HUES64 (cell line): ENCODE results near the gene PLPPR3.

ENCODE experiments used
- H3K27ac ChIP-seq: 2 replicates; pipeline ENCODE4 v1.7.0; 2013; ENCODE audit warnings: low read depth, low read length, inconsistent platforms
- H3K27me3 ChIP-seq: 2 replicates; pipeline ENCODE4 v1.6.1; 2013; ENCODE audit warnings: mild to moderate bottlenecking, low read length; ENCODE audit not compliant: insufficient read depth
- H3K36me3 ChIP-seq: 2 replicates; pipeline ENCODE4 v1.6.1; 2013; ENCODE audit warnings: mild to moderate bottlenecking, low read length; ENCODE audit not compliant: insufficient read depth
- H3K4me1 ChIP-seq: 2 replicates; pipeline ENCODE4 v1.6.1; 2013; ENCODE audit warnings: mild to moderate bottlenecking, low read length, moderate library complexity; ENCODE audit not compliant: insufficient read depth
- H3K4me3 ChIP-seq: 2 replicates; pipeline ENCODE4 v1.5.1; 2013; ENCODE audit warnings: mild to moderate bottlenecking, low read length, moderate library complexity
- H3K9ac ChIP-seq: 2 replicates; pipeline ENCODE4 v1.6.1; 2013; ENCODE audit warnings: mild to moderate bottlenecking, low read depth, low read length
- H3K9me3 ChIP-seq: 2 replicates; pipeline ENCODE4 v1.6.1; 2013; ENCODE audit warnings: low read depth, low read length; ENCODE audit not compliant: insufficient read depth
- WGBS: fragments of 150-250, 120-280 bp; methylation state at CpG from one replicate; pipeline ENCODE4 v1.1.7; 2013; ENCODE audit warnings: missing lambda C conversion rate; 5-methylcytosine and 5-hydroxymethylcytosine counted together

The PLPPR3 gene

GRCh38 chr19:772730-773436, 48.9 kb downstream of the PLPPR3 start:
- no peak overlapping the region for H3K27ac ChIP-seq
- H3K4me1 ChIP-seq: no peaks in the 10 kb centered on the region
- no peaks in the 10 kb centered on the region for H3K9me3 ChIP-seq
- no peak overlapping the region for H3K9ac ChIP-seq
- H3K27me3 ChIP-seq: no peaks in the 10 kb centered on the region
- 75% methylated on average over 18 of the region's 18 CpGs for WGBS
- no peak overlapping the region for H3K4me3 ChIP-seq
- H3K36me3 ChIP-seq: no peaks in the 10 kb centered on the region

- Histone ChIP-seq H3K4me3 (no peak overlapping the region), H3K4me1 (no peaks in the 10 kb centered on the region), H3K27me3 (no peaks in the 10 kb centered on the region), H3K27ac (no peak overlapping the region), H3K9me3 (no peaks in the 10 kb centered on the region), H3K36me3 (no peaks in the 10 kb centered on the region), H3K9ac (no peak overlapping the region)
- WGBS: 82% methylated on average over 5 of the region's 5 CpGs
Measured at GRCh38 chr19:772063-772462, 49.7 kb downstream of the PLPPR3 start.

- no peaks in the 10 kb centered on the region for H3K4me1 ChIP-seq
- H3K4me3 ChIP-seq: no peak overlapping the region
- no peaks in the 10 kb centered on the region for H3K36me3 ChIP-seq
- WGBS: 65% methylated on average over 5 of the region's 6 CpGs
- H3K27me3 ChIP-seq: no peaks in the 10 kb centered on the region
- H3K27ac ChIP-seq: no peak overlapping the region
- no peaks in the 10 kb centered on the region for H3K9me3 ChIP-seq
- H3K9ac ChIP-seq: no peak overlapping the region
Measured at GRCh38 chr19:771332-771785, 50.4 kb downstream of the PLPPR3 start.

DNA sequence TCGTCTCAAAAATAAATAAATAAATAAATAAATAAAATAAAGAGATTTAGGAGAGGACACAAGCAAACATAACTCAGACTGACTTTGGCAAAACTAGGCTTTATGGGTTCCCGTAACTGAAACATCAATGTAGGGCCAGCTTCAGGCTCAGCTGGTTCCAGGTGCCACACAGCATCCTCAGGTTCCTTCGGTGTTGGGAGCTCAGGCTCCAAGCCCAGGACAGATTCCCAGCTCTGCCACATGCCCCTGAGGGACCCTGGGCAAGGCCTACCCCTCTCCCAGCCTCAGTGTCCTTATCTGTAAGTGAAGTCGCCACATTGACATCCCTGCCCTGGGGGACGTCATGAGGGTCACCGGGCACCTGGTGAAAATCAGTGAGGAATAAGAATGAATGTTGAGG, 52.1 kb downstream of the PLPPR3 start:
- Histone ChIP-seq H3K27me3 (no peaks in the 10 kb centered on the region), H3K4me1 (no peaks in the 10 kb centered on the region), H3K9ac (no peak overlapping the region), H3K9me3 (no peaks in the 10 kb centered on the region), H3K27ac (no peak overlapping the region), H3K36me3 (no peaks in the 10 kb centered on the region), H3K4me3 (no peak overlapping the region)
- WGBS: 89% methylated on average over 5 of the region's 6 CpGs

- 87% methylated on average over 14 of the region's 14 CpGs for WGBS
- Histone ChIP-seq H3K4me3 (no peak overlapping the region), H3K27ac (no peak overlapping the region)
Measured at GRCh38 chr19:768424-768823, 53.3 kb downstream of the PLPPR3 start.

GRCh38 chr19:765179-765738, 56.5 kb downstream of the PLPPR3 start:
- no peaks in the 10 kb centered on the region for H3K36me3 ChIP-seq
- no peak overlapping the region for H3K27ac ChIP-seq
- H3K9ac ChIP-seq: no peak overlapping the region
- no peak overlapping the region for H3K4me3 ChIP-seq
- no peaks in the 10 kb centered on the region for H3K9me3 ChIP-seq
- H3K4me1 ChIP-seq: no peaks in the 10 kb centered on the region
- H3K27me3 ChIP-seq: no peaks in the 10 kb centered on the region
- WGBS: 80% methylated on average over 7 of the region's 7 CpGs

More at GRCh38 chr19:768424-768823, 53.3 kb downstream of the PLPPR3 start:
- Histone ChIP-seq H3K9ac (no peak overlapping the region), H3K36me3 (no peaks in the 10 kb centered on the region), H3K9me3 (no peaks in the 10 kb centered on the region), H3K27me3 (no peaks in the 10 kb centered on the region), H3K4me1 (no peaks in the 10 kb centered on the region)

- H3K27me3 ChIP-seq: no peaks in the 10 kb centered on the region
- no peak overlapping the region for H3K4me3 ChIP-seq
- no peaks in the 10 kb centered on the region for H3K36me3 ChIP-seq
- H3K9ac ChIP-seq: no peak overlapping the region
- 93% methylated on average over 12 of the region's 12 CpGs for WGBS
- H3K4me1 ChIP-seq: no peaks in the 10 kb centered on the region
- no peaks in the 10 kb centered on the region for H3K9me3 ChIP-seq
- no peak overlapping the region for H3K27ac ChIP-seq
Measured at GRCh38 chr19:764301-764700, 57.5 kb downstream of the PLPPR3 start.

DNA sequence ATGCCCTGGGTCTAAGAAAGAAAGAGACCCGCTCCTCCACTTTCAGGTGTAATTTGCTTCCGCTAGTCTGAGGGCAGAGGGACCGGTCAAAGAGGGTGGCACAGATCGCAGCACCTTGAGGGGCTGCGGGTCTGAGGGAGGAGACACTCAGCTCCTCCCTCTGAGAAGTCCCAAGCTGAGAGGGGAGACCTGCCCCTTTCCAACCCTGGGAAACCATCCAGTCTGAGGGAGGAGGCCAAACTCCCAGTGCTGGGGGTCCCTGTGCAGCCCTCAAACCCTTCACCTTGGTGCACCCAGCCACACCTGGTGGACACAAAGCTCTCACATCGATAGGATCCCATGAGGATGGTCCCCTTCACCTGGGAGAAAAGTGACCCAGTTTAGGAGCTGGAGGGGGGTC, 57.9 kb downstream of the PLPPR3 start:
- Histone ChIP-seq H3K27me3 (no peaks in the 10 kb centered on the region), H3K4me1 (no peaks in the 10 kb centered on the region), H3K27ac (no peak overlapping the region), H3K9ac (no peak overlapping the region), H3K4me3 (no peak overlapping the region), H3K9me3 (no peaks in the 10 kb centered on the region), H3K36me3 (no peaks in the 10 kb centered on the region)
- 91% methylated on average over 6 of the region's 6 CpGs for WGBS

GRCh38 chr19:763181-763580, 58.6 kb downstream of the PLPPR3 start:
- Histone ChIP-seq H3K27ac (no peak overlapping the region), H3K27me3 (no peaks in the 10 kb centered on the region)

More at GRCh38 chr19:763181-763580, 58.6 kb downstream of the PLPPR3 start:
- H3K4me1 ChIP-seq: no peaks in the 10 kb centered on the region
- WGBS: 93% methylated on average over 10 of the region's 10 CpGs
- H3K9me3 ChIP-seq: no peaks in the 10 kb centered on the region
- H3K9ac ChIP-seq: no peak overlapping the region
- H3K36me3 ChIP-seq: no peaks in the 10 kb centered on the region
- no peak overlapping the region for H3K4me3 ChIP-seq
